ENCODE results near the gene SCN5A.

SCN5A gene

DNA sequence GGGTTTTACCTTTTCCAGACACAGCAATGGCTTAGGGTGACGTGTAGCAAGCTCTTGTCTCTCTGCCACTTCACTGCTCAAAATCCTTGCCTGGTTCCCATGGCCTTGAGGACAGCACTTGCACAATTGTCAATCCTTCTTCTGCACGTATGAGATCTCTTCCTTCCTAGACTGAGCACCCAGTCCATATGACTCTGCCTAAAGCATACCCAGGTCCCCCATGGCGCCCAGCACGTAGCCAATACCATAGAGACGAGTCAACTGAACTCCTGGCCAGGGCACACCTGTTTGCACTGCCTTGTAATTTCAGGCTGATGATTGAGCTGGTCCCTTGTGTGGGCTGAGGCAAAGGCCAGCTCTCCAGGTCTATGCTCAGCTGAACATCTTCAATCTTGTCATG is 23.3 kb downstream of the SCN5A start:
- Histone ChIP-seq H2AFZ (ENCODE audit: low read depth, low read length) (no peak overlapping the region), H3K9ac (ENCODE audit: low read length) (no peak overlapping the region), H3K79me2 (ENCODE audit: low read length) (no peaks in the 10 kb centered on the region), H3K36me3 (replicated peaks; ENCODE audit: low read depth, low read length) (no peaks in the 10 kb centered on the region), H3K4me3 (ENCODE audit: low read length) (no peak overlapping the region), H3K9me3 (ENCODE audit: insufficient read depth, low read length) (no peaks in the 10 kb centered on the region), H4K20me1 (ENCODE audit: insufficient read depth, low read length) (no peaks in the 10 kb centered on the region), H3K27ac (ENCODE audit: low read length) (no peak overlapping the region), H3K4me2 (ENCODE audit: low read length) (no peak overlapping the region), H3K4me1 (ENCODE audit: low read length) (no peaks in the 10 kb centered on the region), H3K27me3 (ENCODE audit: low read depth, low read length) (no peaks in the 10 kb centered on the region)
- TF ChIP-seq, protein P1, sequence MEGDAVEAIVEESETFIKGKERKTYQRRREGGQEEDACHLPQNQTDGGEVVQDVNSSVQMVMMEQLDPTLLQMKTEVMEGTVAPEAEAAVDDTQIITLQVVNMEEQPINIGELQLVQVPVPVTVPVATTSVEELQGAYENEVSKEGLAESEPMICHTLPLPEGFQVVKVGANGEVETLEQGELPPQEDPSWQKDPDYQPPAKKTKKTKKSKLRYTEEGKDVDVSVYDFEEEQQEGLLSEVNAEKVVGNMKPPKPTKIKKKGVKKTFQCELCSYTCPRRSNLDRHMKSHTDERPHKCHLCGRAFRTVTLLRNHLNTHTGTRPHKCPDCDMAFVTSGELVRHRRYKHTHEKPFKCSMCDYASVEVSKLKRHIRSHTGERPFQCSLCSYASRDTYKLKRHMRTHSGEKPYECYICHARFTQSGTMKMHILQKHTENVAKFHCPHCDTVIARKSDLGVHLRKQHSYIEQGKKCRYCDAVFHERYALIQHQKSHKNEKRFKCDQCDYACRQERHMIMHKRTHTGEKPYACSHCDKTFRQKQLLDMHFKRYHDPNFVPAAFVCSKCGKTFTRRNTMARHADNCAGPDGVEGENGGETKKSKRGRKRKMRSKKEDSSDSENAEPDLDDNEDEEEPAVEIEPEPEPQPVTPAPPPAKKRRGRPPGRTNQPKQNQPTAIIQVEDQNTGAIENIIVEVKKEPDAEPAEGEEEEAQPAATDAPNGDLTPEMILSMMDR (IDR thresholded peaks at IDR 0.05; ENCODE audit: low read depth, low read length): no peak
- no peak for TF ChIP-seq EZH2phosphoT487 (IDR thresholded peaks at IDR 0.05; ENCODE audit: low read depth)

DNA sequence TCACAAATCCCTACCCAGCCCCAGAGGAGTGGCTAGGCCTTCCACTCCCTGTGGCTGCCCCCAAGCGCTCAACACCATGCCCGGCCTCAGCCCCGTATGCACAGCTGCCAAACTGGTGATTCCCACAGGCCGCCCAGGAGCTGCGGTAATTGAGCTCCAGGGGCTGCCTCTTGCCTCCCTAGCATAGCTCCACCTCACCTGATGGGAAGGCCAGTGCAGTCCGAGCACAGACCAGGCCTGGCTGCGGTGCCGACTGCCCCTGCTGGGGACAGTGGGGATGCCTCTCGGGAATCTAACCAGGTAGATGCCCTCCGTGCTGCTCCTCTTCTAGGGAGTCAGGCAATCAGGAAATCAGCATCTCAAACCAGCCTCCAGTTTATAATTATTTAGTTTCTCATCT is 25.9 kb downstream of the SCN5A start:
- Histone ChIP-seq H3K36me3 (replicated peaks; ENCODE audit: low read depth, low read length) (no peaks in the 10 kb centered on the region), H3K27me3 (ENCODE audit: low read depth, low read length) (peaks cover 4% of the 10 kb centered on the region; the same call in 1 of the 2 replicates), H4K20me1 (ENCODE audit: insufficient read depth, low read length) (no peaks in the 10 kb centered on the region), H3K79me2 (ENCODE audit: low read length) (no peaks in the 10 kb centered on the region), H3K9me3 (ENCODE audit: insufficient read depth, low read length) (no peaks in the 10 kb centered on the region), H2AFZ (ENCODE audit: low read depth, low read length) (no peak overlapping the region), H3K4me2 (ENCODE audit: low read length) (no peak overlapping the region), H3K4me1 (ENCODE audit: low read length) (no peaks in the 10 kb centered on the region), H3K4me3 (ENCODE audit: low read length) (no peak overlapping the region), H3K9ac (ENCODE audit: low read length) (no peak overlapping the region), H3K27ac (ENCODE audit: low read length) (no peak overlapping the region)
- TF ChIP-seq EZH2phosphoT487 (IDR thresholded peaks at IDR 0.05; ENCODE audit: low read depth): no peak
- TF ChIP-seq, protein P1 (IDR thresholded peaks at IDR 0.05; ENCODE audit: low read depth, low read length): no peak

DNA sequence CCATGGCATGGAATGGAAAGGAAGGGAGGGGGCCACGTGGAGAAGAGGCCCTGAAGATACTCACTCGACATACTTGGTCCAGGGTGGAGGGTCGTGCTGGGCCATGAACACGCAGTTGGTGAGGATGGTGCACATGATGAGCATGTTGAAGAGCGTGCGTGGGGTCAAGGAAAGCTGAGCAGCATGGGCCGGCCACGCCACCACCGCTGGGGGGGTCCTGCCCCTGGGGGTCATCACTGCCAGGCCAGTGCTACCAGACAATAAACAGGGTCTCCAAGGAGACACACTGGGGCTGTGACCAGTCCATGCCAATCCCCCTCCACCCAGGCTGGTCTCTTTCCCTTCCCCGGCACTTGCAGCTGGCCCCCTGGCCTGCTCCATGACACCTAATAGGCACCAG is 27.2 kb downstream of the SCN5A start:
- Histone ChIP-seq H4K20me1 (ENCODE audit: insufficient read depth, low read length) (no peaks in the 10 kb centered on the region), H3K79me2 (ENCODE audit: low read length) (no peaks in the 10 kb centered on the region), H3K4me2 (ENCODE audit: low read length) (no peak overlapping the region), H3K4me1 (ENCODE audit: low read length) (no peaks in the 10 kb centered on the region), H3K27ac (ENCODE audit: low read length) (no peak overlapping the region), H3K27me3 (ENCODE audit: low read depth, low read length) (peaks cover 10% of the 10 kb centered on the region), H3K36me3 (replicated peaks; ENCODE audit: low read depth, low read length) (no peaks in the 10 kb centered on the region), H3K9me3 (ENCODE audit: insufficient read depth, low read length) (no peaks in the 10 kb centered on the region), H3K4me3 (ENCODE audit: low read length) (no peak overlapping the region), H2AFZ (ENCODE audit: low read depth, low read length) (no peak overlapping the region), H3K9ac (ENCODE audit: low read length) (no peak overlapping the region)
- no peak for TF ChIP-seq EZH2phosphoT487 (IDR thresholded peaks at IDR 0.05; ENCODE audit: low read depth)
- TF ChIP-seq, protein P1 (IDR thresholded peaks at IDR 0.05; ENCODE audit: low read depth, low read length): no peak

DNA sequence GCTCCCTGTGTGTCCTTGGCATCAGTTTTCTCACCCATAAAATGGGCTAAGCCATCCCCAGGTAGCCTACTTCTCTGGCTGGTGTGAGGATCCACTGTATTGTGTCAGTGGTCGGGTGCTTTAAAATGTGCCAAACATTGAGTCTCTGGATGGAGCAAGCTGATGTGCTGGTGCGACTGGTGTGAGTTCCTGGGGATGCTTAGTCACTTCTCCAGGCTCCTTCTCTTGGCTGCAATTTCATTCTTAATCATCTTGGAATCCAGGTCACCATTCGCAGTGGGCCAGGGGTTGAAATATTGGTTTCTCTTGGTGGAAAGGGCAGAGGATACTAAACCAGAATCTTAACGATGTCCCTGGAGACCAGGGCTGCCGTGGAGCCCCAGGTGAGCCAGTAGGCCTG is 29.3 kb downstream of the SCN5A start:
- H3K9me3 ChIP-seq (ENCODE audit: insufficient read depth, low read length): no peaks in the 10 kb centered on the region
- no peak overlapping the region for H2AFZ ChIP-seq (ENCODE audit: low read depth, low read length)
- TF ChIP-seq, protein P1 (IDR thresholded peaks at IDR 0.05; ENCODE audit: low read depth, low read length): no peak
- no peak for TF ChIP-seq EZH2phosphoT487 (IDR thresholded peaks at IDR 0.05; ENCODE audit: low read depth)
- H3K36me3 ChIP-seq (replicated peaks; ENCODE audit: low read depth, low read length): no peaks in the 10 kb centered on the region
- H3K9ac ChIP-seq (ENCODE audit: low read length): no peak overlapping the region
- no peak overlapping the region for H3K4me2 ChIP-seq (ENCODE audit: low read length)
- no peaks in the 10 kb centered on the region for H4K20me1 ChIP-seq (ENCODE audit: insufficient read depth, low read length)
- H3K4me3 ChIP-seq (ENCODE audit: low read length): no peak overlapping the region
- no peaks in the 10 kb centered on the region for H3K4me1 ChIP-seq (ENCODE audit: low read length)
- no peaks in the 10 kb centered on the region for H3K79me2 ChIP-seq (ENCODE audit: low read length)
- H3K27ac ChIP-seq (ENCODE audit: low read length): no peak overlapping the region
- peaks cover 25% of the 10 kb centered on the region for H3K27me3 ChIP-seq (ENCODE audit: low read depth, low read length)

All from OCI-LY3 (cell line).